GM21619 (cell line): Measurements from ENCODE around the gene ASPG.
"Not testable (repeated sequence)": the region's sequence is repeated elsewhere in the genome, so short reads cannot be mapped to it uniquely, and the experiment has no call there.

ENCODE experiments used
- ATAC-seq: cut with Tn5 transposase; IDR thresholded peaks from one replicate; pipeline ENCODE4 v1.9.1; 2021; ENCODE audit not compliant: unreplicated experiment

Gene ASPG

GRCh38 chr14:104144911-104145825 lies 59.7 kb downstream of the ASPG start:
- no peak for ATAC-seq

GRCh38 chr14:104145826-104146601 lies 60.5 kb downstream of the ASPG start:
- no peak for ATAC-seq

GRCh38 chr14:104146651-104147345 lies 61.3 kb downstream of the ASPG start:
- no peak for ATAC-seq

DNA sequence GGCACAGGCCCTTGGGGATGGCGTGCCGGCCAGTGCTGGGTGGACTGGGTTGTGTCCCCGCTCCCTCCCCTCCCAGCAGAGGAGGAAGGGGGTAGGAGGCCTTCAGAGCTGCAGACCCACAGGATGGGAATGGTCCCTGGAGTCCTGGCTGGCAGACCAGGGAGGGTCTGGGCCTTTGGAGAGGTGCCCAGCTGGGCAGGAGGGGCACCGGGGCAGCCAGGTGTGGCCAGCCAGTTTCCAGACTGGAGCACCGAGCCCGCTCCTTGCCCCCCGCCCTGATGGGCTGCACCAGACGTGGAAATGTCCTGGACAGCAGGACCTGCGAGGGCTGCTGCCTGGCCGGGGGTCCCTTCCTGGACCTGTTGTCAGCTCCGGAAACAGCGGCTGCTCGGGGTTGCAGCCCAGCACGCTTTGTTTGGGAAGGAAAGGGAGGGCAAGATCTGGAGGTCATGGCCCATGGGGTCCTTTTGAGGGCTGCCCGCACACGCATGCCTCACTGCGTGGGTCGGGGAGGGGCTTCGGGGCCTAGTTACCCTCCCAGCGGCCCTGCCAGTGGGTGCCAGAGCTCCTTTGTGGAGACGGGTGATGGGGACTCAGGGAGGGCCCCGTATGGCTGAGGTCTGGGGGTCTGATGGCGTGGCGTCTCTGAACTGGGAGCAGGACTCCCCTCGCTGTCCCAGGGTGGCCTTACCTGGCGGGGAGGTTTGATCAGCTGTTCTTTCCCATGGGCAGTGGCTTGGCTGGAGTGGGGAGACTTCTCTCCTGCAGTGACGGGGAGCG lies 62.0 kb downstream of the ASPG start:
- no peak for ATAC-seq

DNA sequence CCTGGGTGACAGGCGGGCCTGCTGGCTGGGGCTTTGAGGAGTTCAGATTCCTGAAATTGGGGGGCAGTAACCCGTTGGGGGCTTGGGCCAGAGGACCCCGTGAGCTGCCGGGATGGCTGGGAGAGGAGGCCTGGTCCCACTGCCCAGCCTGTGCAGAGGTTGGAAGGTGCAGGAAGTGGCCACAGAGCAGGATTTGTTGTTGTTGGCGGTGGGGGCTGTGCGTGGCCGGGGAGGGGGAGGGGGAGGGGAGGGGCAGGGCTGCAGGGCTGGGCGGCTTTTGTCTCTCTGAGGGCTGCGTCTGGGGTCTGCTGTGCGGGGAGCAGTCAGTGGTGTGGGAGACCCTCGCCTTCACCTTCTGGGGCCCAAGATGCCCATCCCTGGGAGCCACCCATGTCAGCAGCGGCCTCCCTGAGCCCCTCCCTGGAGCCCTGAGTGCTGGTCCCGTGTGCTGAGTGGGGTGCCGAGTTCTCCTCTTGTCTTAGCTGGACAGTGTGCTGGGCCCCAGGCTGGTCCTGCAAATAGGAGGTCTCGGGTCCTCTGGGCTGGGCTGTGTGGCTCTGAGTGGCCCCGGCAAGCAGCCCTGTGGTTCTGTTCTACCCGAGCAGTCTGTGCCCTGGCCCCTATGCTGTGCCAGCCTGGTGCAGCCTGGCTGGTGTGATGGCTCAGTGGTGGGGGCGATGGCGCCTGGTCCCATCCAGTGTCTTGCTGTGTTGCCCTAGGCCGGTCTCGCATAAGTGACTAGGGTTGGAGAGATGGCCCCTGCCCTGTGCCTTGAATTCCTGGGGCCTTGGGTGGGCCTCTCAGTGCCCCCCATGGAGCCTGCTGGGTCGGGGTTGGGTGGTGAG lies 63.2 kb downstream of the ASPG start:
- no peak for ATAC-seq

GRCh38 chr14:104149278-104149595 lies 63.7 kb downstream of the ASPG start:
- ATAC-seq: no peak

DNA sequence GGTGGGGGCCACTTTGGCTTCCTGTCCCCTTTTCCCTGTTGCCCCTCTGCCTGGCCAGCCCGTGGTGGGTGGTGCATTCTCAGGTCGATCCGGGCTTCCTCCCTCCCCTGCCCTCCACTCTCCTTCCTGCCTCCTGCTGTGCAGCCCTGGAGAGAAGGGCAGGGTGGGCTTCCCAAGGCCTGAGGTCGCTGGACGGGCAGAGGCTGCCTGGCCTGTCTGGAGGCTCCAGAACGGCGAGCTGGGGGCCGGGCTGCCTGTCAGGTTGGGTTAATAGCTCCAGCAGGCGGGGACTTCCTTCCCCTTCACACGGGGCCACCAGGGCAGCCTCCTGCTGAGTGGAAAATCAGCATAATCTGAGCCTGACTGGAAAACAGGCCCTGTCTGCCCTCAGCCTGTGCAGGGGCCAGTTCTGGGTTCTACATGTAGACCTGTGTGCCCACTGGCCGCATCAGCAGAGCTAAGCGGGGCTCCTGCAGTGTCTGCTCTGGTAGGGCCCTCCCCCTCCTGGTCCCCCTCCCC lies 64.2 kb downstream of the ASPG start:
- no peak for ATAC-seq

DNA sequence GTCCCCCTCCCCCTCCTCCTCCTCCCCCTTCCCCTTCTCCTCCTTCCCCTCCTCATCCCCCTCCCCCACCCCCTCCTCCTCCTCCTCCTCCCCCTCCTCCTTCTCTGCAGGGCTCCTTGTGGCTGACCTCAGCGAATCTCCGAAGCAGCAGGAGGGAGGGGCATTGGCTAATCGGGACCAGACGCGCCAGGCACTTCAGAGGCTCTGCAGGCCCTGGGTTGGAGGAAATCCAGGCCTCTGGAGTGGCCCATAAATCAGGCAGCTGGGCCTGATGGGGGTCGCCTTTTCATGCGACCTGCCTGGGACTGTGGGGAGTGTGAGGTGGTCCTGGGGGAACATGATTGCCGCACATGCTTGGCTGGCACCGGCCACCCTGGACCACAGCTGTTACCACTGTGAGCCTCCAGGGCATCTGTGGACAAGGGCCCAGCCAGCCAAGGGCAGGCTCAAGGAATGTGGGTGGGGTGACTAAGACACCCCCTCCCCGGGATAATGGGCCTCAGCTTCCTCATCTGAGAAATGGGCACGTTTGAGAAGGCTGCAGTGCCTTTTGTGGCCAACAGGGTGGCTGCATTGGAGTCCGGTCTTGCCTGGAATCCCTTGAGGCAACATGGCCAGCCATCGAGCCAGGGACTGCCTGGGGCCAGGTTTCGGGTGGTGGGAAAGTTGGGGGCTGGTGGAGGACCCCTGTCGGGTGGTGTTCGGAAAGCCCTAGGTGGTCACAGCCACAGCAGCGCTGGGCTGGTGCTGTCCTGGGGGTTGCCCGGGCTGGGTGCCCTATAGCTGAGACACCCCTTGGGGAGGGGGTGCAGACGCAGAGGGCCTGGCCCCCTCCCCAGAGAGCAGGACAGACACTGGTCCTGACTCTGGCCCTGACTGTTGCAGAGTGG lies 64.9 kb downstream of the ASPG start:
- no peak for ATAC-seq

DNA sequence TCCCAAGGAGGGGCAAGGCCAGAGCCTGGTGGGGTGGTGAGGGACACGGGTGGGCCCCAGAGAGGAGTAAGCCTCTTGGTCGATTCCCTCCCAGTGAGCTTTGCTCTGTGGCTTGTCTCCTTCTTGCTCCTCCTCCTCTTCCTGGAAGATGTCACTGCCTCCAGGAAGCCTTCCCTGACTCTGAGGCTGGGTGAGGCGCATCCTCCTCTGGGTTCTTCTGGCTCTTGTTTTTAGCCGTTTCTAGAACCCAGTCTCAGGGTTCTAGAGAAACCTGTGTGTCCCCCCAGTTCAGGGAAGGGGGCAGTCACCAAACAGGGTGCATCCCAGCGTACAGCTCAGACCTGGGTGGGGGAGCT lies 65.5 kb downstream of the ASPG start:
- no peak for ATAC-seq

DNA sequence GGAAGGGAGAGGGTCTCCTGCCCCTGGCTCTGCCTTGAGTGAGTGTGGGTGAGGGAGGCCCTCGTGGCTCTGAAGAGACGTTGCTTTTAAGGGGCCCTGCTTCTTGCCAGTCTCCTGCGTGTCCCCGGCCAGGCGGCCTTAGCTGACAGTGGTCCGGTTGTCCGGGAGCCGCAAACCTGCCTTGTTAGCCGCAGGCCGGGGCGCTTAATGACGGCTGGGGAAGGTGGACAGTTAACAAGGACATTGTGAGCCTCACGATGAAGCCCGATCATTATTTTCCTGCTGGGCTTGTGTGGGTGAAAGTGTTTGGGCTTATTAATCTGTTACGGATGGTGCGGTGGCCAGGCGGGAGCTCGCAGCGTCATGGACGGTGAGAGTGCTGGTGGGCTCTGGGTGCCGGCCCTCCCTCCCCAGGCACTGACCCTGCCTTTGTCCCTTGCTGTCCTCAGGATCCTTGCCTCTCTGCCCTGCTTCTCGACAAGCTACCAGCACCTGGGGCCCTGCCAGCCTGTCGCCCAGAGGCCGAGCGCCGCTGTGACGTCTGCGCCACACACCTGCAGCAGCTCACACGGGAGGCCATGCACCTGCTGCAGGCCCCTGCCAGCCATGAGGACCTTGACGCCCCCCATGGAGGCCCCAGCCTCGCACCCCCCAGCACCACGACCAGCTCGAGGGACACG lies 66.2 kb downstream of the ASPG start:
- no peak for ATAC-seq

DNA sequence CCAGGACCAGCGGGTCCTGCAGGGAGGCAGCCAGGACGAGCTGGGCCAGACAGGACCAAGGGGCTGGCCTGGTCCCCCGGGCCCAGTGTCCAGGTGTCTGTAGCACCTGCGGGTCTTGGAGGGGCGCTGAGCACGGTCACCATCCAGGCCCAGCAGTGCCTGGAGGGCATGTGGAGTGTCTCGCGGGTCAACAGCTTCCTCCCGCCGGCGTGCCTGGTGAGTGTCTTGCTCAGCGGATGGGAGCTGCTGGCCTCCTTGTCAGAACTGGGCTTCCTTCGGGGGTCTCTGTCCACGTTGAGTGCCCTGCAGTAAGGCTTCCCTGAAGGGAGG lies 66.7 kb downstream of the ASPG start:
- no peak for ATAC-seq

DNA sequence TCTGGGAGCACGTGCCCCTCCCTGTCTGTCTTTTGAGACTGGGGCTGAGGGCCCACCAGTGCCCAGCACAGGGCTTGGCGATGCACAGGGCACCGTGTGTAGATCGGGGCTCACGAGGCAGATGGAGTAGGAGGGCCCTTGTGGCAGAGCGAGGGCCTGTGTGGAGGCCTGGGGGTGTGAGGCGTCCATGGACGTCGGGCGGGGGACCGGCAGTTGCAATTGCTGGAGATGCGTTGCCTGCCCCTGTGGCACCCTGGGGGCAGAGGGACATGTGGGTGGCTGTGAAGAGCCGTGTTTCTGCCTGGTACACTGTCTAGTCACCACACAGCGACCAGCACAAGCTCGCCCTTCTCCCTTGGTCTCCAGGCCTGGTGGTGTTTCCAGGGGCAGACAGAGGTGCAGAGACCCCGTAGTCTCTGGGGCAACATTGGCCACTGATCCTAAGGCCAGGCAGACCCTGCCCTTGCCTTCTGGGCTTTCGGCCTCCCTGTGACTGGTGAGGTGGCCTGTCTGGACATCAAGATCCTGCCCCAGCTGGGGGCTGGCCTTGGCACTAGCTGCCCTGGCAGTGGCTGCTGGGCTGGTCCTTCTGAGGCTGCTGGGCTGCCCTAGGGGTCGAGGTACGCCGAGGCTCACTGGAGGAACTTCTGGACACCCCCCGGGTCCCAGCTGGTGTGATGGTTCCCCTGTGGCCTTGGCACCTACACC lies 67.3 kb downstream of the ASPG start:
- ATAC-seq: no peak

GRCh38 chr14:104153394-104153755 lies 67.9 kb downstream of the ASPG start:
- not testable (repeated sequence) for ATAC-seq

- ATAC-seq: no peak
Measured at GRCh38 chr14:104154246-104154645, 68.7 kb downstream of the ASPG start.

GRCh38 chr14:104155513-104155912 lies 70.0 kb downstream of the ASPG start:
- ATAC-seq: no peak

GRCh38 chr14:104156142-104156541 lies 70.6 kb downstream of the ASPG start:
- ATAC-seq: no peak

DNA sequence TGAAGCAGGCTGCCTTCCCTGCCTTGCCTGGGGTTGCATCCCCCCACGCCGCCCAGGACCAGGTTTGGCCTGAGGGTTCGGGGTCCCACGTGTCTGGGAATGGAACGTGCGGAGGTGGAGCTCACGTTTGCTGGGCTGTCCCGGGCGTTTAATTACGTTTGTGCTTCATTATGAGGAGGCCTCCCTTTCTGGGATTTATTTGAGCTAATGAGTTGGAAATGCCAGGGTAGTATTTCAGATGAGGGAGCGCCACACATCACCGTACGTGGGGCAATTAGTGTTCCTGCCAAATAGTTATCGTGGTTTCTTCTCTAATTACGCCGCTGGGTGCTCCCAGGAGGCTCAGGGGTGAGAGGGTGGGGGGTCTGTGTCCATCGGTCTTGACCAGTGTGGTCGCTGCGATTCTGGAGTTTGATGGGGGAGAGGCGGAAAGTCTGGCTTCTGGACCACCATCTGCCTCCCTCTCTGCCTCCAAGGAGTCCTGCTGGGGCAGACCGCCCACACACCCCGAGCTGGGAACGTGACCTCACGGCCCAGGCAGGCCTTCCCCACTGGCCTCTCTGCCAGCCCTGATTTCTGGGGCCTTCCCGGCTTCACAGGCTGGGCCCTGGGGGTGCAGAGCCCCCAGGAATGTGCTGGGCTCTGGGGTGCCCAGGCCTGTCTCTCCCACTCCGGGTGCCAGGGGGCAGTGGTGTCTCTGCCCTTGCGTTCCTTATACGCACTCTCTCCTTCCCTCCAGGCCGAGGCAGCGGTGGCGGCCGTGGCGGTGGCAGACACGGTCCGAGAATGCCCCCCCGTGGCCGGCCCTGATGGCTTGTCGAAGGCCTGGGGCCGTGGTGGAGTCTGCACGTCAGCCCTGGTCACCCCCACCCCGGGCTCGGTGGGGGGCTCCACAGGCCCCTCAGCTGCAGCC lies 71.8 kb downstream of the ASPG start:
- ATAC-seq: no peak
